Urinary bladder (tissue), 4 donors: Measurements from ENCODE around the gene CDH3. TPM values are rescaled to one million over a fixed set of nuclear protein-coding genes. Genes with fewer than 3 reads are reported as not detected.

ENCODE experiments used
- DNase-seq: peaks from one replicate; pipeline ENCODE4 v3.0.0-alpha.2; 2015; ENCODE audit errors: extremely low spot score
- H3K27ac ChIP-seq: one replicate; pipeline ENCODE4 v1.5.1; 2013; ENCODE audit warnings: low read depth, mild to moderate bottlenecking, moderate library complexity
- H3K36me3 ChIP-seq: one replicate; pipeline ENCODE4 v1.6.1; 2013; ENCODE audit warnings: mild to moderate bottlenecking, moderate library complexity; ENCODE audit not compliant: insufficient read depth
- H3K4me1 ChIP-seq: one replicate; pipeline ENCODE4 v1.6.1; 2013; ENCODE audit warnings: mild to moderate bottlenecking, moderate library complexity; ENCODE audit not compliant: insufficient read depth
- H3K4me3 ChIP-seq: one replicate; pipeline ENCODE4 v1.5.1; 2013; ENCODE audit warnings: low read depth, low read length
- WGBS: extraction: QIAGEN DNeasy Blood & Tissue Kit; methylation state at CpG from one replicate; pipeline ENCODE4 v1.1.7; 2013; 5-methylcytosine and 5-hydroxymethylcytosine counted together
- polyA plus RNA-seq: library from polyadenylated mRNA; stranded (reverse); fragments of 200-250 nt; gene quantifications from one replicate; pipeline ENCODE4 v1.2.3, GENCODE V29; 2013
- total RNA-seq: library from RNA; depleted of rRNA; stranded (reverse); fragments of >200 nt; gene quantifications from one replicate; pipeline ENCODE4 v1.2.3, GENCODE V29; 2014
- donor health status: healthy with polysubstance abuse.
- donor health status: healthy.

The CDH3 gene
- total and polyA plus RNA-seq, 2 donors, result 2.9 to 5.7 TPM

GRCh38 chr16:68642047-68642435, 3.1 kb upstream of the CDH3 start:
- Histone ChIP-seq H3K4me3 (no peak overlapping the region), H3K27ac (no peak overlapping the region), H3K36me3 (no peaks in the 10 kb centered on the region), H3K4me1 (no peaks in the 10 kb centered on the region)
- WGBS, result 62% methylated on average over 10 of the region's 10 CpGs
- DNase-seq, result no peak

- H3K4me1 ChIP-seq, result no peaks in the 10 kb centered on the region
- no peak overlapping the region for H3K27ac ChIP-seq
- no peaks in the 10 kb centered on the region for H3K36me3 ChIP-seq
- WGBS, result 5% methylated on average over 51 of the region's 51 CpGs
- peak overlapping the region; percentile 16 for H3K4me3 ChIP-seq
- DNase-seq, result no peak
Observed at GRCh38 chr16:68642436-68643101, 2.5 kb upstream of the CDH3 start.

GRCh38 chr16:68643227-68643626, 1.9 kb upstream of the CDH3 start:
- H3K27ac ChIP-seq, result no peak overlapping the region

GRCh38 chr16:68643847-68644246, 1.3 kb upstream of the CDH3 start:
- 47% methylated on average over 10 of the region's 10 CpGs for WGBS
- H3K4me1 ChIP-seq, result no peaks in the 10 kb centered on the region
- no peak overlapping the region for H3K27ac ChIP-seq
- H3K4me3 ChIP-seq, result no peak overlapping the region
- H3K36me3 ChIP-seq, result no peaks in the 10 kb centered on the region
- no peak for DNase-seq

More at GRCh38 chr16:68643227-68643626, 1.9 kb upstream of the CDH3 start:
- no peaks in the 10 kb centered on the region for H3K36me3 ChIP-seq
- no peaks in the 10 kb centered on the region for H3K4me1 ChIP-seq
- H3K4me3 ChIP-seq, result no peak overlapping the region
- WGBS, result 88% methylated on average over 13 of the region's 13 CpGs
- no peak for DNase-seq

GRCh38 chr16:68644296-68644695, 814 bp upstream of the CDH3 start:
- Histone ChIP-seq H3K27ac (no peak overlapping the region), H3K4me1 (no peaks in the 10 kb centered on the region), H3K36me3 (no peaks in the 10 kb centered on the region), H3K4me3 (peak overlapping the region; percentile 30)
- 26% methylated on average over 17 of the region's 17 CpGs for whole genome bisulfite sequencing
- no peak for DNase-seq

- Histone ChIP-seq H3K36me3 (no peaks in the 10 kb centered on the region), H3K4me1 (no peaks in the 10 kb centered on the region), H3K4me3 (peak overlapping the region; percentile 30), H3K27ac (no peak overlapping the region)
- 1% methylated on average over 66 of the region's 66 CpGs for WGBS
- DNase-seq, result no peak
Observed at GRCh38 chr16:68645494-68646388, 631 bp downstream of the CDH3 start.

- no peaks in the 10 kb centered on the region for H3K36me3 ChIP-seq
- no peak overlapping the region for H3K27ac ChIP-seq
- H3K4me1 ChIP-seq, result no peaks in the 10 kb centered on the region
- no peak overlapping the region for H3K4me3 ChIP-seq
- DNase-seq, result no peak
- WGBS, result 46% methylated on average over 18 of the region's 18 CpGs
Observed at GRCh38 chr16:68646953-68647659, 2.0 kb downstream of the CDH3 start.

- 94% methylated on average over 12 of the region's 12 CpGs for WGBS
- Histone ChIP-seq H3K36me3 (no peaks in the 10 kb centered on the region), H3K4me3 (no peak overlapping the region), H3K27ac (no peak overlapping the region), H3K4me1 (no peaks in the 10 kb centered on the region)
- no peak for DNase-seq
Observed at GRCh38 chr16:68651136-68651535, 6.0 kb downstream of the CDH3 start.

GRCh38 chr16:68652659-68653058, 7.5 kb downstream of the CDH3 start:
- WGBS, result 96% methylated on average over 2 of the region's 2 CpGs
- DNase-seq, result no peak
- H3K4me3 ChIP-seq, result no peak overlapping the region
- no peak overlapping the region for H3K27ac ChIP-seq
- H3K4me1 ChIP-seq, result no peaks in the 10 kb centered on the region
- H3K36me3 ChIP-seq, result no peaks in the 10 kb centered on the region

GRCh38 chr16:68655806-68656205, 10.7 kb downstream of the CDH3 start:
- DNase-seq, result no peak
- H3K36me3 ChIP-seq, result no peaks in the 10 kb centered on the region
- no peak overlapping the region for H3K4me3 ChIP-seq
- H3K27ac ChIP-seq, result no peak overlapping the region
- WGBS, result 73% methylated on average over 6 of the region's 6 CpGs
- no peaks in the 10 kb centered on the region for H3K4me1 ChIP-seq

GRCh38 chr16:68656751-68657150, 11.6 kb downstream of the CDH3 start:
- no peak overlapping the region for H3K4me3 ChIP-seq
- H3K27ac ChIP-seq, result no peak overlapping the region
- 59% methylated on average over 2 of the region's 2 CpGs for WGBS
- no peaks in the 10 kb centered on the region for H3K36me3 ChIP-seq
- H3K4me1 ChIP-seq, result no peaks in the 10 kb centered on the region
- DNase-seq, result no peak

GRCh38 chr16:68658341-68658973, 13.3 kb downstream of the CDH3 start:
- no peak overlapping the region for H3K4me3 ChIP-seq

GRCh38 chr16:68658974-68659360, 13.9 kb downstream of the CDH3 start:
- 32% methylated on average over 1 of the region's 1 CpG for WGBS
- Histone ChIP-seq H3K4me3 (no peak overlapping the region), H3K36me3 (no peaks in the 10 kb centered on the region), H3K4me1 (no peaks in the 10 kb centered on the region), H3K27ac (no peak overlapping the region)
- DNase-seq, result no peak

More at GRCh38 chr16:68658341-68658973, 13.3 kb downstream of the CDH3 start:
- DNase-seq, result peak; percentile 81
- no peaks in the 10 kb centered on the region for H3K36me3 ChIP-seq
- no peak overlapping the region for H3K27ac ChIP-seq
- 36% methylated on average over 13 of the region's 13 CpGs for WGBS
- H3K4me1 ChIP-seq, result no peaks in the 10 kb centered on the region
